ENCODE data around the gene ITGA1.
"Not testable (repeated sequence)": the region's sequence is repeated elsewhere in the genome, so short reads cannot be mapped to it uniquely, and the experiment has no call there.

Gene ITGA1

GRCh38 chr5:52861368-52861767, 73.7 kb downstream of the ITGA1 start:
- Histone ChIP-seq H3K36me3 (ENCODE audit: low read depth) (no peaks in the 10 kb centered on the region), H3K9me3 (ENCODE audit: severe bottlenecking) (no peaks in the 10 kb centered on the region), H3K27me3 (ENCODE audit: insufficient read depth, poor library complexity, severe bottlenecking) (no peaks in the 10 kb centered on the region), H3K4me1 (ENCODE audit: insufficient read depth, poor library complexity, severe bottlenecking) (peaks cover 45% of the 10 kb centered on the region), H3K4me3 (ENCODE audit: severe bottlenecking) (no peak overlapping the region), H3K27ac (ENCODE audit: poor library complexity, severe bottlenecking) (peak overlapping the region; percentile 48)
- DNase-seq (ENCODE audit: low spot score) (peak; percentile 68), ATAC-seq (ENCODE audit: low read depth) (peak; percentile 82)
- no peak for TF ChIP-seq CTCF (IDR thresholded peaks at IDR 0.05; ENCODE audit: poor library complexity, severe bottlenecking)

- H3K4me3 ChIP-seq (ENCODE audit: severe bottlenecking) = no peak overlapping the region
Observed at GRCh38 chr5:52863715-52864290, 76.1 kb downstream of the ITGA1 start.

GRCh38 chr5:52864371-52864770, 76.7 kb downstream of the ITGA1 start:
- Histone ChIP-seq H3K9me3 (ENCODE audit: severe bottlenecking) (no peaks in the 10 kb centered on the region), H3K4me3 (ENCODE audit: severe bottlenecking) (no peak overlapping the region), H3K27ac (ENCODE audit: poor library complexity, severe bottlenecking) (peak overlapping the region; percentile 69), H3K27me3 (ENCODE audit: insufficient read depth, poor library complexity, severe bottlenecking) (no peaks in the 10 kb centered on the region), H3K4me1 (ENCODE audit: insufficient read depth, poor library complexity, severe bottlenecking) (peaks cover 39% of the 10 kb centered on the region), H3K36me3 (ENCODE audit: low read depth) (no peaks in the 10 kb centered on the region)
- DNase-seq (ENCODE audit: low spot score) (no peak), ATAC-seq (ENCODE audit: low read depth) (no peak)
- no peak for TF ChIP-seq CTCF (IDR thresholded peaks at IDR 0.05; ENCODE audit: poor library complexity, severe bottlenecking)

More at GRCh38 chr5:52863715-52864290, 76.1 kb downstream of the ITGA1 start:
- no peaks in the 10 kb centered on the region for H3K36me3 ChIP-seq (ENCODE audit: low read depth)
- H3K4me1 ChIP-seq (ENCODE audit: insufficient read depth, poor library complexity, severe bottlenecking) = peaks cover 42% of the 10 kb centered on the region
- ATAC-seq (ENCODE audit: low read depth) (no peak), DNase-seq (ENCODE audit: low spot score) (no peak)
- no peaks in the 10 kb centered on the region for H3K9me3 ChIP-seq (ENCODE audit: severe bottlenecking)
- H3K27me3 ChIP-seq (ENCODE audit: insufficient read depth, poor library complexity, severe bottlenecking) = no peaks in the 10 kb centered on the region
- H3K27ac ChIP-seq (ENCODE audit: poor library complexity, severe bottlenecking) = peak overlapping the region; percentile 69
- TF ChIP-seq CTCF (IDR thresholded peaks at IDR 0.05; ENCODE audit: poor library complexity, severe bottlenecking) = no peak

- Histone ChIP-seq H3K27me3 (ENCODE audit: insufficient read depth, poor library complexity, severe bottlenecking) (no peaks in the 10 kb centered on the region), H3K4me3 (ENCODE audit: severe bottlenecking) (no peak overlapping the region), H3K4me1 (ENCODE audit: insufficient read depth, poor library complexity, severe bottlenecking) (peaks cover 36% of the 10 kb centered on the region), H3K36me3 (ENCODE audit: low read depth) (no peaks in the 10 kb centered on the region), H3K27ac (ENCODE audit: poor library complexity, severe bottlenecking) (peak overlapping the region; percentile 69), H3K9me3 (ENCODE audit: severe bottlenecking) (no peaks in the 10 kb centered on the region)
- DNase-seq (ENCODE audit: low spot score) (no peak), ATAC-seq (ENCODE audit: low read depth) (peak; percentile 67)
- no peak for TF ChIP-seq CTCF (IDR thresholded peaks at IDR 0.05; ENCODE audit: poor library complexity, severe bottlenecking)
Observed at GRCh38 chr5:52864884-52865283, 77.2 kb downstream of the ITGA1 start.

DNA sequence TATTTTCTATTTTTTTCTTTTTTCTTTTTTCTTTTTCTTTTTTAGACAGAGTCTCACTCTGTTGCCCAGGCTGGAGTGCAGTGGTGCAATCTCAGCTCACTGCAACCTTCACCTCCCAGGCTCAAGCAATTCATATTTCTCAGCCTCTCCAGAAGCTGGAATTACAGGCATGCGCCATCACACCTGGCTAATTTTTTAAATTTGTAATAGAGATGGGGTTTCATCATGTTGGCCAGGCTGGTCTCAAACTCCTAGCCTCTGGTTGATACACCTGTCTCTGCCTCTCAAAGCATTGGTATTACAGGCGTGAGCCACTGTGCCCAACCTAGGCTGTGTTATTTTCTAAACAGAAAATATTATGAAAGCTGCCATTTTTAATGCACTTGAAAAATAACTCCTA, 78.3 kb downstream of the ITGA1 start:
- H3K27me3 ChIP-seq (ENCODE audit: insufficient read depth, poor library complexity, severe bottlenecking); ATAC-seq (ENCODE audit: low read depth); H3K4me3 ChIP-seq (ENCODE audit: severe bottlenecking); H3K36me3 ChIP-seq (ENCODE audit: low read depth); DNase-seq (ENCODE audit: low spot score); H3K9me3 ChIP-seq (ENCODE audit: severe bottlenecking): not testable (repeated sequence)
- peak overlapping the region; percentile 69 for H3K27ac ChIP-seq (ENCODE audit: poor library complexity, severe bottlenecking)
- H3K4me1 ChIP-seq (ENCODE audit: insufficient read depth, poor library complexity, severe bottlenecking) = peaks cover 39% of the 10 kb centered on the region

Measured in RWPE2 (cell line).